OCI-LY7 (cell line): Measurements from ENCODE around the gene CD302. TPM values are rescaled to one million over a fixed set of nuclear protein-coding genes. Genes with fewer than 3 reads are reported as not detected.

Source experiments
- BruUV-seq: library from RNA; stranded (reverse); fragments of 400-500 nt; replicated peaks from 2 replicates; lab custom pipeline; 2021; lab: Mats Ljungman, UMichigan
- CTCF ChIA-PET: fragments of 300-600 bp; sonication (Branson Sonifier 250); formaldehyde crosslinking; loops from one replicate; lab custom pipeline; 2022; ENCODE audit warnings: antibody characterized with exemption; ENCODE audit not compliant: unreplicated experiment; lab: Charles Lee
- POLR2A ChIA-PET: fragments of 300-600 bp; sonication (Branson Sonifier 250); formaldehyde crosslinking; loops from one replicate; lab custom pipeline; 2022; ENCODE audit warnings: antibody characterized with exemption; lab: Charles Lee
- DNase-seq: peaks from one replicate; pipeline ENCODE4 v3.0.0-alpha.2; 2015; ENCODE audit warnings: low spot score
- H2AFZ ChIP-seq: fragments of 200-600 bp; sonication (generic), shearing (Covaris generic); 2 replicates; pipeline ENCODE4 v1.6.1; 2014; ENCODE audit warnings: mild to moderate bottlenecking, antibody characterized with exemption, low read length, moderate library complexity
- H3K27ac ChIP-seq: fragments of 200-600 bp; sonication (generic); 2 replicates; pipeline ENCODE4 v1.5.1; 2014; ENCODE audit warnings: mixed run types, low read depth, mild to moderate bottlenecking, moderate library complexity, low read length, inconsistent platforms; ENCODE audit not compliant: poor library complexity, severe bottlenecking
- H3K36me3 ChIP-seq: fragments of 200-600 bp; sonication (generic); 2 replicates; pipeline ENCODE4 v1.6.1; 2014; ENCODE audit warnings: mild to moderate bottlenecking, antibody characterized with exemption, low read length, moderate library complexity, mixed read lengths; ENCODE audit not compliant: insufficient read depth
- H3K4me1 ChIP-seq: fragments of 200-600 bp; sonication (generic); 2 replicates; pipeline ENCODE4 v1.5.1; 2014; ENCODE audit warnings: mild to moderate bottlenecking, low read length; ENCODE audit not compliant: insufficient read depth, poor library complexity, severe bottlenecking
- H3K4me2 ChIP-seq: fragments of 200-600 bp; sonication (generic); 2 replicates; pipeline ENCODE4 v1.6.1; 2014; ENCODE audit warnings: mild to moderate bottlenecking, low read length
- H3K4me3 ChIP-seq: fragments of 200-600 bp; sonication (generic); 2 replicates; pipeline ENCODE4 v1.5.1; 2014; ENCODE audit warnings: mild to moderate bottlenecking, low read depth, low read length; ENCODE audit not compliant: poor library complexity, severe bottlenecking
- H3K79me2 ChIP-seq: fragments of 200-600 bp; sonication (generic); 2 replicates; pipeline ENCODE4 v1.6.1; 2016; ENCODE audit warnings: low read depth, mild to moderate bottlenecking, low read length, moderate library complexity, mixed read lengths; ENCODE audit not compliant: insufficient read depth
- H3K9me2 ChIP-seq: fragments of 200-600 bp; sonication (generic); 2 replicates; pipeline ENCODE4 v1.6.1; 2016; ENCODE audit warnings: mild to moderate bottlenecking, low read length, mixed read lengths; ENCODE audit not compliant: insufficient read depth
- H3K9me3 ChIP-seq: fragments of 200-600 bp; sonication (generic); 2 replicates; pipeline ENCODE4 v1.6.1; 2014; ENCODE audit warnings: mild to moderate bottlenecking, mixed run types, low read length, mixed read lengths
- H4K20me1 ChIP-seq: fragments of 200-600 bp; sonication (generic); 2 replicates; pipeline ENCODE4 v1.6.1; 2014; ENCODE audit warnings: mild to moderate bottlenecking, antibody characterized with exemption, low read length, moderate library complexity, mixed read lengths; ENCODE audit not compliant: insufficient read depth
- CTCF ChIP-seq: fragments of 200-600 bp; sonication (generic); conservative IDR thresholded peaks from 2 replicates; pipeline ENCODE4 v1.5.1; 2014; ENCODE audit warnings: mild to moderate bottlenecking, antibody characterized with exemption, low read length, moderate library complexity, mixed read lengths
- EZH2phosphoT487 ChIP-seq: fragments of 200-600 bp; sonication (generic); IDR thresholded peaks from 2 replicates; pipeline ENCODE4 v1.6.1; 2018; ENCODE audit warnings: low read depth, borderline replicate concordance, mild to moderate bottlenecking, mixed run types, antibody characterized with exemption, low read length, moderate library complexity, mixed read lengths
- intact Hi-C: fragments of 100-400 bp; cut with micrococcal nuclease; formaldehyde crosslinking; loops from one replicate; pipeline ENCODE4 v1.10.0; 2022; ENCODE audit not compliant: unreplicated experiment
- total RNA-seq, 2 experiments: library from RNA; depleted of rRNA in 1 of 2; stranded (reverse); fragments of >200 nt in 1 of 2; shearing (Covaris generic) in 1 of 2; gene quantifications; 2 replicates each; pipeline ENCODE4 v1.2.3, GENCODE V29; 2014 to 2022

CD302 gene
- total RNA-seq, 2 experiments from 2014 or later = not detected

- intact Hi-C loops = no loop called here
Observed at GRCh38 chr2:159759577-159759976, 38.4 kb downstream of the CD302 start.

GRCh38 chr2:159758686-159759085 is 39.3 kb downstream of the CD302 start:
- Histone ChIP-seq H3K4me2 (no peak overlapping the region), H3K4me3 (no peak overlapping the region), H3K36me3 (peaks cover 99% of the 10 kb centered on the region), H2AFZ (no peak overlapping the region), H3K4me1 (no peaks in the 10 kb centered on the region), H4K20me1 (peaks cover 12% of the 10 kb centered on the region), H3K79me2 (peaks cover 36% of the 10 kb centered on the region; the same call in 1 of the 2 replicates), H3K9me2 (no peaks in the 10 kb centered on the region), H3K9me3 (no peaks in the 10 kb centered on the region), H3K27ac (no peak overlapping the region)
- TF ChIP-seq CTCF (no peak), EZH2phosphoT487 (no peak)
- no peak for DNase-seq
- ChIA-PET POLR2A (interaction anchor here (0.6 to 1.4 kb wide), 10 partner anchors 8 to 154 kb away, joined by 3 to 10 read pairs (median 5); no protein-coding TSS in a partner anchor), CTCF (no interaction called here)
- intact Hi-C loops = no loop called here
- BruUV-seq = no TSS peak

More at GRCh38 chr2:159759577-159759976, 38.4 kb downstream of the CD302 start:
- no peak for DNase-seq
- Histone ChIP-seq H3K9me2 (no peaks in the 10 kb centered on the region), H3K4me1 (no peaks in the 10 kb centered on the region), H3K27ac (no peak overlapping the region), H4K20me1 (peaks cover 12% of the 10 kb centered on the region), H3K9me3 (no peaks in the 10 kb centered on the region), H3K4me3 (no peak overlapping the region), H3K4me2 (no peak overlapping the region), H3K36me3 (peaks cover 99% of the 10 kb centered on the region), H3K79me2 (peaks cover 35% of the 10 kb centered on the region; the same call in 1 of the 2 replicates), H2AFZ (no peak overlapping the region)
- BruUV-seq = TSS peak; percentile 15
- TF ChIP-seq EZH2phosphoT487 (no peak), CTCF (no peak)
- POLR2A ChIA-PET = interaction anchor here (0.6 to 1.4 kb wide), 11 partner anchors 11 to 155 kb away, joined by 3 to 10 read pairs (median 3); no protein-coding TSS in a partner anchor
- CTCF ChIA-PET = no interaction called here

- intact Hi-C loops = no loop called here
- H3K36me3 ChIP-seq = peaks cover 99% of the 10 kb centered on the region
- POLR2A ChIA-PET = interaction anchor here (0.7 to 1.4 kb wide), 6 partner anchors 8 to 37 kb away, joined by 3 to 7 read pairs (median 4); no protein-coding TSS in a partner anchor
Observed at GRCh38 chr2:159758239-159758638, 39.8 kb downstream of the CD302 start.

More at GRCh38 chr2:159758239-159758638, 39.8 kb downstream of the CD302 start:
- Histone ChIP-seq H2AFZ (no peak overlapping the region), H3K4me2 (no peak overlapping the region), H3K79me2 (peaks cover 31% of the 10 kb centered on the region; the same call in 1 of the 2 replicates), H3K27ac (no peak overlapping the region), H3K4me3 (no peak overlapping the region), H3K9me2 (no peaks in the 10 kb centered on the region), H3K4me1 (no peaks in the 10 kb centered on the region), H4K20me1 (peaks cover 12% of the 10 kb centered on the region), H3K9me3 (no peaks in the 10 kb centered on the region)
- TF ChIP-seq EZH2phosphoT487 = no peak
- no peak for TF ChIP-seq CTCF
- DNase-seq = no peak
- CTCF ChIA-PET = no interaction called here
- BruUV-seq = no TSS peak
